ENCODE results near the gene ABCB10. TPM values are rescaled to one million over a fixed set of nuclear protein-coding genes. Genes with fewer than 3 reads are reported as not detected.
"Not testable (repeated sequence)": the region's sequence is repeated elsewhere in the genome, so short reads cannot be mapped to it uniquely, and the experiment has no call there.

The ABCB10 gene
- polyA plus RNA-seq, 2 of the 4 experiments (the other 2 are of a cell fraction), result 13.9 to 16.3 TPM

DNA sequence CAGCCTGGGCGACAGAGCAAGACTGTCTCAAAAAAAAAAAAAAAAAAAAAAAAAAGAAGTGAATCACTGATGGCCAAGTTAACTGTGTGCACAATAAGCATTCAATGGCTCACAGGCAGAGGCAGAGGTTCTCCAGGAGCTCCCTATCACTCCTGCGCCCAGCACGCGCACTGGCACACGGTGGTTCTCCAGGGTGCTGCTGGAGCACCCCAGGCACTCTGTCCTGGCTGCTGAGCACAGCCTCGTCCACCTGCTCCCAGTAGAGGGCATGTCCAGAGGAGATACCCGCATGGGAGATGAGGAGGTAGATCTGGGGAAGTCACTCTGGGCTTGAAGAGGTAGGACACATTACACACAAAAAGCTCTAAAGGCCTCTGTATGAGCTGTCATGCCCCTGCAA lies 28.9 kb downstream of the ABCB10 start (continued):
- TF ChIP-seq, protein P1, sequence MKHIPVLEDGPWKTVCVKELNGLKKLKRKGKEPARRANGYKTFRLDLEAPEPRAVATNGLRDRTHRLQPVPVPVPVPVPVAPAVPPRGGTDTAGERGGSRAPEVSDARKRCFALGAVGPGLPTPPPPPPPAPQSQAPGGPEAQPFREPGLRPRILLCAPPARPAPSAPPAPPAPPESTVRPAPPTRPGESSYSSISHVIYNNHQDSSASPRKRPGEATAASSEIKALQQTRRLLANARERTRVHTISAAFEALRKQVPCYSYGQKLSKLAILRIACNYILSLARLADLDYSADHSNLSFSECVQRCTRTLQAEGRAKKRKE (CRISPR knock-in tag; IDR thresholded peaks at IDR 0.05; ENCODE audit: low read depth), result no peak
- TF ChIP-seq, protein P2, sequence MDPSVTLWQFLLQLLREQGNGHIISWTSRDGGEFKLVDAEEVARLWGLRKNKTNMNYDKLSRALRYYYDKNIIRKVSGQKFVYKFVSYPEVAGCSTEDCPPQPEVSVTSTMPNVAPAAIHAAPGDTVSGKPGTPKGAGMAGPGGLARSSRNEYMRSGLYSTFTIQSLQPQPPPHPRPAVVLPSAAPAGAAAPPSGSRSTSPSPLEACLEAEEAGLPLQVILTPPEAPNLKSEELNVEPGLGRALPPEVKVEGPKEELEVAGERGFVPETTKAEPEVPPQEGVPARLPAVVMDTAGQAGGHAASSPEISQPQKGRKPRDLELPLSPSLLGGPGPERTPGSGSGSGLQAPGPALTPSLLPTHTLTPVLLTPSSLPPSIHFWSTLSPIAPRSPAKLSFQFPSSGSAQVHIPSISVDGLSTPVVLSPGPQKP (IDR thresholded peaks at IDR 0.05; ENCODE audit: low read depth, low read length), result no peak
- no peak for TF ChIP-seq JUNB (IDR thresholded peaks at IDR 0.05)
- no peak for TF ChIP-seq HOXB13 (CRISPR knock-in tag; IDR thresholded peaks at IDR 0.05; ENCODE audit: low read depth)

DNA sequence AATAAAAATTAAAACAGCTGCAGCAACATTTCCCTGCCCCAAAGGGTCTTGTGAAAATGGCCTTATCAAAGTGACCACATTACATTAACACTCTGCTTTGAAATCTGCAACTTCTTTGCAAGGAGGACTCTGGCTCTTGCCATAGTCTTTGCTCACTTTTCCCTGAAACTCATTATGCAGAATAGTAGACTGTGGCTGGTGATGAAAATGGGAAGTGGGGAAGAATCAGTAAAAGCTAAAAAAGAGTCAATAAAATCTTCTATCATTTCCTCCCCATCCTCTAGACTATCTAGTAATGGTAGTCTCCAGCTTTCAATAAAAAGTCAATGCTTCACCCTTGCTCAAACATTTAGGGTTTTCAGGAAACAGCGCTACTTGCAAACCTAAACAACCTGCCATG lies 31.8 kb downstream of the ABCB10 start:
- POLR2A ChIA-PET, result no interaction called here

DNA sequence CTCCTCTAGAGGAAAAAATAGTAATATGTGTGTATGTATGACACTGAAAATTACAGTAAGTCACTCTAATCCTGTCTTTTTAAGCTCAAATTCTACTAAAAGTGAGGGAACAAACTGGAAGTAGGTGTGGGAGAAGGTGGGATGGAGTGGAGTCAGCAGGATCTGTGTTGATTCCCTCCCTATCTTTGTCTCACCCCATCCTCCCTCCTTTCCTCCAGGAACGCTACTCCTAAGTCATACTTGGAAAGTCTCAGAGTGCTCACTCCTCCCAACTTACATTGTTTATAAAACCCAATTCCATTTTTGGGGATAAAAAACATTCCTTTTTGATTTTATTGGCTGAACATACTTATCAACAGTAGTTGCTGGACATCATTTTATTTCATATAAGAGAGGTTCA lies 35.5 kb downstream of the ABCB10 start:
- Histone ChIP-seq H3K4me3 (no peak overlapping the region), H3K27ac (no peak overlapping the region), H3K4me2 (no peak overlapping the region), H3K9me3 (no peaks in the 10 kb centered on the region), H3K4me1 (no peaks in the 10 kb centered on the region)
- WGBS (ENCODE audit: missing lambda C conversion rate), result 83% methylated on average over 1 of the region's 1 CpG
- DNase-seq (ENCODE audit: low read depth in 1 of 2, low spot score in 1 of 2) (no peak), ATAC-seq (no peak), FAIRE-seq (no peak)
- ChIA-PET CTCF (interaction anchor here (0.6 kb wide), 1 partner anchor 8 kb away, joined by 3 read pairs; no protein-coding TSS in a partner anchor), POLR2A (no interaction called here)
- TF ChIP-seq ZSCAN20 (CRISPR knock-in tag; IDR thresholded peaks at IDR 0.05) (no peak), HOXB5 (CRISPR knock-in tag; IDR thresholded peaks at IDR 0.05) (no peak)

More for the DNA sequence above, 31.8 kb downstream of the ABCB10 start:
- Histone ChIP-seq H3K4me3 (no peak overlapping the region), H3K4me1 (no peaks in the 10 kb centered on the region), H3K4me2 (no peak overlapping the region), H3K27ac (no peak overlapping the region), H3K9me3 (no peaks in the 10 kb centered on the region)
- ATAC-seq (no peak), FAIRE-seq (no peak), DNase-seq (ENCODE audit: low read depth in 1 of 2, low spot score in 1 of 2) (no peak)
- 91% methylated on average over 1 of the region's 1 CpG for WGBS (ENCODE audit: missing lambda C conversion rate)
- CTCF ChIA-PET, result interaction anchor here (0.6 to 2.7 kb wide), 6 partner anchors 12 to 862 kb away, joined by 3 to 18 read pairs (median 6); partner anchors contain the start of gene ABCB10
- TF ChIP-seq, protein P3, sequence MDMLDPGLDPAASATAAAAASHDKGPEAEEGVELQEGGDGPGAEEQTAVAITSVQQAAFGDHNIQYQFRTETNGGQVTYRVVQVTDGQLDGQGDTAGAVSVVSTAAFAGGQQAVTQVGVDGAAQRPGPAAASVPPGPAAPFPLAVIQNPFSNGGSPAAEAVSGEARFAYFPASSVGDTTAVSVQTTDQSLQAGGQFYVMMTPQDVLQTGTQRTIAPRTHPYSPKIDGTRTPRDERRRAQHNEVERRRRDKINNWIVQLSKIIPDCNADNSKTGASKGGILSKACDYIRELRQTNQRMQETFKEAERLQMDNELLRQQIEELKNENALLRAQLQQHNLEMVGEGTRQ (IDR thresholded peaks at IDR 0.05), result no peak
- TF ChIP-seq GATA3 (IDR thresholded peaks at IDR 0.05; ENCODE audit: borderline replicate concordance), result no peak
- no peak for TF ChIP-seq POLR2AphosphoS2 (conservative IDR thresholded peaks at IDR 0.05; ENCODE audit: low read length)
- TF ChIP-seq, protein P4, sequence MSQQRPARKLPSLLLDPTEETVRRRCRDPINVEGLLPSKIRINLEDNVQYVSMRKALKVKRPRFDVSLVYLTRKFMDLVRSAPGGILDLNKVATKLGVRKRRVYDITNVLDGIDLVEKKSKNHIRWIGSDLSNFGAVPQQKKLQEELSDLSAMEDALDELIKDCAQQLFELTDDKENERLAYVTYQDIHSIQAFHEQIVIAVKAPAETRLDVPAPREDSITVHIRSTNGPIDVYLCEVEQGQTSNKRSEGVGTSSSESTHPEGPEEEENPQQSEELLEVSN (IDR thresholded peaks at IDR 0.05; ENCODE audit: borderline replicate concordance, low read depth), result no peak
- TF ChIP-seq JUNB (IDR thresholded peaks at IDR 0.05), result no peak
- TF ChIP-seq, protein P5, sequence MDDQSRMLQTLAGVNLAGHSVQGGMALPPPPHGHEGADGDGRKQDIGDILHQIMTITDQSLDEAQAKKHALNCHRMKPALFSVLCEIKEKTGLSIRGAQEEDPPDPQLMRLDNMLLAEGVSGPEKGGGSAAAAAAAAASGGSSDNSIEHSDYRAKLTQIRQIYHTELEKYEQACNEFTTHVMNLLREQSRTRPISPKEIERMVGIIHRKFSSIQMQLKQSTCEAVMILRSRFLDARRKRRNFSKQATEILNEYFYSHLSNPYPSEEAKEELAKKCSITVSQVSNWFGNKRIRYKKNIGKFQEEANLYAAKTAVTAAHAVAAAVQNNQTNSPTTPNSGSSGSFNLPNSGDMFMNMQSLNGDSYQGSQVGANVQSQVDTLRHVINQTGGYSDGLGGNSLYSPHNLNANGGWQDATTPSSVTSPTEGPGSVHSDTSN (IDR thresholded peaks at IDR 0.05), result no peak
- TF ChIP-seq ZSCAN20 (CRISPR knock-in tag; IDR thresholded peaks at IDR 0.05), result no peak
- TF ChIP-seq SMC3 (IDR thresholded peaks at IDR 0.05), result no peak

DNA sequence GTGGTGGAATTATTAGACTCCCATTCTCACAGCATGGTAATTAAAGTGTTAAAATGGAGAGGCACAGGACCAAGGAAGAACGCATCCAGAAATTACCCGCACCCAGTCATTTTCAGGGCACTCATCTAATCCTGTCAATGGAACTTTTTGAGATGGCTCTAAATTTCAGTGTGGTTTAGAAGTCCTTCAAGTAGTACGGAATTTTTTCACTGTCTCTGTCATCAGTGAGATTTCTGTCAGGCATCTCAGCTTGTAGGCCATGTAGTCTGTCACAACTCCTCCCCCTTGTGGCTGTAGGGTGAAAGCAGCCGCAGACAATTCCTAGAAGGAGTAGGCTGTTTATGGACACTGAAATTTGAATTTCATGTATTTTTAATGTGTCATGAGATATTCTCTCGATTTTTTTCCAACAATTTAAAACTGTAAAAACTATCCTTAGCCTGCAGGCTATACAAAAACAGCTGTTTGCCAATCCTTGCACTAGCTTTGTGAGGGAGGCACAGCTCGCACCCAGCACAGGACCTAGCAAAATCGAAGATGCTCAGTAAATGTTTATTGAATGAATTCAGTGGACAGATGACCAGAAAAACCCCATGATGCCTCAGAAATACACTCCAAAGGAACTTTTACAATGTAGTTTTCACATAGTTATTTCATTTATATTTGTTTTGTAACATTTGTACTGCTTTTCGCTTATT lies 43.8 kb downstream of the ABCB10 start:
- no peak overlapping the region for H3K4me3 ChIP-seq
- WGBS (ENCODE audit: missing lambda C conversion rate), result 47% methylated on average over 8 of the region's 8 CpGs
- ATAC-seq, result peak; percentile 99
- no peaks in the 10 kb centered on the region for H3K9me3 ChIP-seq
- peak; percentile 64 to 75 for DNase-seq (ENCODE audit: low read depth in 1 of 2, low spot score in 1 of 2)
- ChIA-PET CTCF (interaction anchor here (0.6 to 2.4 kb wide), 23 partner anchors 8 to 850 kb away, joined by 3 to 29 read pairs (median 4); no protein-coding TSS in a partner anchor), POLR2A (no interaction called here)
- H3K4me2 ChIP-seq, result no peak overlapping the region
- no peak overlapping the region for H3K27ac ChIP-seq
- no peaks in the 10 kb centered on the region for H3K4me1 ChIP-seq
- FAIRE-seq, result peak; percentile 95
- no peak for TF ChIP-seq MAZ (IDR thresholded peaks at IDR 0.05; ENCODE audit: borderline replicate concordance, low read depth, low read length)
- TF ChIP-seq, protein P6, sequence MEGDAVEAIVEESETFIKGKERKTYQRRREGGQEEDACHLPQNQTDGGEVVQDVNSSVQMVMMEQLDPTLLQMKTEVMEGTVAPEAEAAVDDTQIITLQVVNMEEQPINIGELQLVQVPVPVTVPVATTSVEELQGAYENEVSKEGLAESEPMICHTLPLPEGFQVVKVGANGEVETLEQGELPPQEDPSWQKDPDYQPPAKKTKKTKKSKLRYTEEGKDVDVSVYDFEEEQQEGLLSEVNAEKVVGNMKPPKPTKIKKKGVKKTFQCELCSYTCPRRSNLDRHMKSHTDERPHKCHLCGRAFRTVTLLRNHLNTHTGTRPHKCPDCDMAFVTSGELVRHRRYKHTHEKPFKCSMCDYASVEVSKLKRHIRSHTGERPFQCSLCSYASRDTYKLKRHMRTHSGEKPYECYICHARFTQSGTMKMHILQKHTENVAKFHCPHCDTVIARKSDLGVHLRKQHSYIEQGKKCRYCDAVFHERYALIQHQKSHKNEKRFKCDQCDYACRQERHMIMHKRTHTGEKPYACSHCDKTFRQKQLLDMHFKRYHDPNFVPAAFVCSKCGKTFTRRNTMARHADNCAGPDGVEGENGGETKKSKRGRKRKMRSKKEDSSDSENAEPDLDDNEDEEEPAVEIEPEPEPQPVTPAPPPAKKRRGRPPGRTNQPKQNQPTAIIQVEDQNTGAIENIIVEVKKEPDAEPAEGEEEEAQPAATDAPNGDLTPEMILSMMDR (IDR thresholded peaks at IDR 0.05), result peak; percentile 73
- TF ChIP-seq SREBF2 (IDR thresholded peaks at IDR 0.05), result no peak
- TF ChIP-seq RAD21 (conservative IDR thresholded peaks at IDR 0.05 in 1 of 2, IDR thresholded peaks at IDR 0.05 in 1 of 2), result peak; percentile 61 to 69
- peak; percentile 74 for TF ChIP-seq SMC3 (IDR thresholded peaks at IDR 0.05)
- TF ChIP-seq RFX5 (IDR thresholded peaks at IDR 0.05), result no peak
- no peak for TF ChIP-seq BHLHE40 (IDR thresholded peaks at IDR 0.05; ENCODE audit: low read depth, low read length)
- TF ChIP-seq RCOR1 (IDR thresholded peaks at IDR 0.05; ENCODE audit: low read depth, low read length), result no peak
- TF ChIP-seq TFCP2L1 (CRISPR knock-in tag; IDR thresholded peaks at IDR 0.05), result no peak
- TF ChIP-seq HOXB5 (CRISPR knock-in tag; IDR thresholded peaks at IDR 0.05), result no peak

DNA sequence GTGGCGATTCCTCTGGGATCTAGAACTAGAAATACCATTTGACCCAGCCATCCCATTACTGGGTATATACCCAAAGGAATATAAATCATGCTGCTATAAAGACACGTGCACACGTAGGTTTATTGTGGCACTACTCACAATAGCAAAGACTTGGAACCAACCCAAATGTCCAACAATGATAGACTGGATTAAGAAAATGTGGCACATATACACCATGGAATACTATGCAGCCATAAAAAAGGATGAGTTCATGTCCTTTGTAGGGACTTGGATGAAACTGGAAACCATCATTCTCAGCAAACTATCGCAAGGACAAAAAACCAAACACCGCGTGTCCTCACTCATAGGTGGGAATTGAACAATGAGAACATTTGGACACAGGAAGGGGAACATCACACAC lies 46.9 kb downstream of the ABCB10 start:
- H3K4me2 ChIP-seq; H3K9me3 ChIP-seq; ATAC-seq; H3K4me3 ChIP-seq; DNase-seq (ENCODE audit: low read depth in 1 of 2, low spot score in 1 of 2); H3K27ac ChIP-seq; FAIRE-seq; POLR2A ChIA-PET: not testable (repeated sequence)
- H3K4me1 ChIP-seq, result peaks cover 14% of the 10 kb centered on the region
- CTCF ChIA-PET, result interaction anchor here (1.9 kb wide), 1 partner anchor 47 kb away, joined by 4 read pairs; the partner anchor contains the start of gene ABCB10
- 76% methylated on average over 6 of the region's 6 CpGs for WGBS (ENCODE audit: missing lambda C conversion rate)

All from A549 (cell line).